HepG2 (cell line): Measurements from ENCODE around the gene RASGRF1. TPM values are rescaled to one million over a fixed set of nuclear protein-coding genes. Genes with fewer than 3 reads are reported as not detected.

ENCODE experiments used
- CENPT ChIP-seq: sonication (generic); formaldehyde crosslinking; IDR thresholded peaks from 2 replicates; pipeline ENCODE4 v1.8.0; 2022; ENCODE audit warnings: low read depth, mild to moderate bottlenecking, moderate library complexity, missing genetic modification reagents
- EEA1 ChIP-seq: sonication (generic); formaldehyde crosslinking; IDR thresholded peaks from 2 replicates; pipeline ENCODE4 v1.5.1; 2020; ENCODE audit warnings: mild to moderate bottlenecking, missing genetic modification reagents, borderline replicate concordance
- ERF ChIP-seq: IDR thresholded peaks from 2 replicates; pipeline ENCODE4 v1.6.1; 2018; ENCODE audit warnings: missing biosample characterization, missing genetic modification reagents
- HHEX ChIP-seq: IDR thresholded peaks from 2 replicates; pipeline ENCODE4 v1.6.1; 2016; ENCODE audit warnings: control low read depth
- MXI1 ChIP-seq: IDR thresholded peaks from 3 replicates; pipeline ENCODE4 v1.6.1; 2012; ENCODE audit warnings: low read depth, low read length, inconsistent platforms, borderline replicate concordance
- MYC ChIP-seq: sonication (generic); formaldehyde crosslinking; IDR thresholded peaks from 2 replicates; pipeline ENCODE4 v1.9.0; 2021; ENCODE audit warnings: missing genetic modification reagents, borderline replicate concordance
- NFYB ChIP-seq: sonication (generic); formaldehyde crosslinking; IDR thresholded peaks from 2 replicates; pipeline ENCODE4 v1.4.0; 2020; ENCODE audit warnings: missing genetic modification reagents
- NPAS2 ChIP-seq: sonication (generic); formaldehyde crosslinking; IDR thresholded peaks from 2 replicates; pipeline ENCODE4 v1.8.0; 2022; ENCODE audit warnings: mild to moderate bottlenecking, missing genetic modification reagents, borderline replicate concordance
- PAX8 ChIP-seq: sonication (generic); formaldehyde crosslinking; IDR thresholded peaks from 2 replicates; pipeline ENCODE4 v1.8.0; 2022; ENCODE audit warnings: mild to moderate bottlenecking, missing genetic modification reagents, borderline replicate concordance
- PITX1 ChIP-seq: sonication (generic); formaldehyde crosslinking; IDR thresholded peaks from 2 replicates; pipeline ENCODE4 v1.5.1; 2020; ENCODE audit warnings: mild to moderate bottlenecking, missing genetic modification reagents
- PLRG1 ChIP-seq: fragments of 450-650 bp; conservative IDR thresholded peaks from 2 replicates; pipeline ENCODE4 v1.6.1; 2016
- POGZ ChIP-seq: sonication (generic); formaldehyde crosslinking; IDR thresholded peaks from 2 replicates; pipeline ENCODE4 v1.4.0; 2020; ENCODE audit warnings: mild to moderate bottlenecking, missing genetic modification reagents
- SPEN ChIP-seq: sonication (generic); formaldehyde crosslinking; IDR thresholded peaks from 2 replicates; pipeline ENCODE4 v1.5.1; 2020; ENCODE audit warnings: low read depth, mild to moderate bottlenecking, missing genetic modification reagents
- USF2 ChIP-seq, 2 experiments: sonication (generic) in 1 of 2; formaldehyde crosslinking in 1 of 2; IDR thresholded peaks; 2 replicates each; pipeline versions ENCODE4 v1.5.1 to v1.6.1; 2011 to 2020; ENCODE audit warnings: borderline replicate concordance in 1 of 2, low read depth in 1 of 2, low read length in 1 of 2, mild to moderate bottlenecking in 1 of 2, missing genetic modification reagents in 1 of 2, moderate library complexity in 1 of 2
- ZMYM4 ChIP-seq: sonication (generic); formaldehyde crosslinking; IDR thresholded peaks from 2 replicates; pipeline ENCODE4 v1.8.1; 2023; ENCODE audit warnings: mild to moderate bottlenecking, missing genetic modification reagents
- ZNF12 ChIP-seq: sonication (generic); formaldehyde crosslinking; IDR thresholded peaks from 2 replicates; pipeline ENCODE4 v1.5.0; 2020; ENCODE audit warnings: missing genetic modification reagents
- ZNF180 ChIP-seq: sonication (generic); formaldehyde crosslinking; IDR thresholded peaks from 2 replicates; pipeline ENCODE4 v1.4.0; 2020; ENCODE audit warnings: low read depth, missing genetic modification reagents, borderline replicate concordance
- ZNF33A ChIP-seq: sonication (generic); formaldehyde crosslinking; IDR thresholded peaks from 2 replicates; pipeline ENCODE4 v1.5.1; 2020; ENCODE audit warnings: missing genetic modification reagents, mild to moderate bottlenecking, moderate library complexity, borderline replicate concordance
- ZNF451 ChIP-seq: sonication (generic); formaldehyde crosslinking; IDR thresholded peaks from 2 replicates; pipeline ENCODE4 v1.5.0; 2020; ENCODE audit warnings: mild to moderate bottlenecking, missing genetic modification reagents
- ZNF607 ChIP-seq: sonication (generic); formaldehyde crosslinking; IDR thresholded peaks from 2 replicates; pipeline ENCODE4 v1.5.1; 2020; ENCODE audit warnings: missing genetic modification reagents, mild to moderate bottlenecking, borderline replicate concordance
- ZNF674 ChIP-seq: sonication (generic); formaldehyde crosslinking; IDR thresholded peaks from 2 replicates; pipeline ENCODE4 v1.5.0; 2020; ENCODE audit warnings: low read depth, mild to moderate bottlenecking, missing genetic modification reagents
- ZNF691 ChIP-seq: sonication (generic); formaldehyde crosslinking; IDR thresholded peaks from 2 replicates; pipeline ENCODE4 v1.4.0; 2020; ENCODE audit warnings: missing genetic modification reagents, low read depth, mild to moderate bottlenecking, borderline replicate concordance
- ZNF772 ChIP-seq: sonication (generic); formaldehyde crosslinking; IDR thresholded peaks from 2 replicates; pipeline ENCODE4 v1.5.0; 2020; ENCODE audit warnings: mild to moderate bottlenecking, missing genetic modification reagents
- polyA plus RNA-seq, 8 experiments: library from polyadenylated mRNA; depleted of rRNA in 3 of 8; stranded (reverse) in 7 of 8; unstranded in 1 of 8; fragments of >200 nt; fragmentation: Illumina TruSeq in 4 of 8; extraction: Trizol in 4 of 8; gene quantifications; 2 replicates each; pipeline versions ENCODE4 v1.2.1 to v1.2.3, GENCODE V29; 2011 to 2016; ENCODE audit warnings: low read depth in 4 of 8, missing spikeins in 1 of 8, mixed read lengths in 1 of 8; ENCODE audit not compliant: insufficient read depth in 1 of 8
- total RNA-seq, 5 experiments: library from RNA; depleted of rRNA; stranded (reverse); fragments of >200 nt; fragmentation: Illumina TruSeq; extraction: Trizol; gene quantifications; 2 replicates each; pipeline ENCODE4 v1.2.3, GENCODE V29; 2016; ENCODE audit warnings: low read depth in 1 of 5
- TF ChIP-seq, protein P1 (sequence below): sonication (generic); formaldehyde crosslinking; IDR thresholded peaks from 2 replicates; pipeline ENCODE4 v1.4.0; 2020; ENCODE audit warnings: low read depth, missing genetic modification reagents

RASGRF1 gene
- total and polyA plus RNA-seq, 2 of the 13 experiments (the other 11 are each of a cell fraction or from before 2014, with no cell fraction given), result 0.55 to 3.0 TPM

GRCh38 chr15:78993931-78994530 is 96.5 kb downstream of the RASGRF1 start (continued):
- TF ChIP-seq ERF (CRISPR knock-in tag) (peak; percentile 96), POGZ (CRISPR knock-in tag) (peak; percentile 67), PLRG1 (no peak), NPAS2 (CRISPR knock-in tag) (no peak), ZNF674 (CRISPR knock-in tag) (no peak; the same call in 1 of the 2 replicates), ZNF772 (peak; percentile 91; the same call in 1 of the 2 replicates), ZNF180 (CRISPR knock-in tag) (0 out of 2 replicates have a peak, but pooled peaks have one; percentile 60), SPEN (CRISPR knock-in tag) (peak; percentile 67), ZMYM4 (CRISPR knock-in tag) (peak; percentile 85), ZNF691 (CRISPR knock-in tag) (peak; percentile 59; the same call in 1 of the 2 replicates), ZNF607 (peak; percentile 94; the same call in 1 of the 2 replicates), PAX8 (CRISPR knock-in tag) (no peak), MYC (CRISPR knock-in tag) (peak; percentile 99), CENPT (CRISPR knock-in tag) (no peak), NFYB (CRISPR knock-in tag) (no peak), MXI1 (no peak), ZNF12 (CRISPR knock-in tag) (0 out of 2 replicates have a peak, but pooled peaks have one; percentile 73), EEA1 (no peak), USF2 (IDR thresholded peaks at IDR 0.05; ENCODE audit: low read depth, low read length) (peak; percentile 38), USF2 (CRISPR knock-in tag; IDR thresholded peaks at IDR 0.05; ENCODE audit: borderline replicate concordance) (peak; percentile 82), HHEX (CRISPR knock-in tag) (peak; percentile 91), ZNF33A (CRISPR knock-in tag) (peak; percentile 91; the same call in 1 of the 2 replicates), ZNF451 (peak; percentile 80), PITX1 (peak; percentile 95)
- TF ChIP-seq, protein P1, sequence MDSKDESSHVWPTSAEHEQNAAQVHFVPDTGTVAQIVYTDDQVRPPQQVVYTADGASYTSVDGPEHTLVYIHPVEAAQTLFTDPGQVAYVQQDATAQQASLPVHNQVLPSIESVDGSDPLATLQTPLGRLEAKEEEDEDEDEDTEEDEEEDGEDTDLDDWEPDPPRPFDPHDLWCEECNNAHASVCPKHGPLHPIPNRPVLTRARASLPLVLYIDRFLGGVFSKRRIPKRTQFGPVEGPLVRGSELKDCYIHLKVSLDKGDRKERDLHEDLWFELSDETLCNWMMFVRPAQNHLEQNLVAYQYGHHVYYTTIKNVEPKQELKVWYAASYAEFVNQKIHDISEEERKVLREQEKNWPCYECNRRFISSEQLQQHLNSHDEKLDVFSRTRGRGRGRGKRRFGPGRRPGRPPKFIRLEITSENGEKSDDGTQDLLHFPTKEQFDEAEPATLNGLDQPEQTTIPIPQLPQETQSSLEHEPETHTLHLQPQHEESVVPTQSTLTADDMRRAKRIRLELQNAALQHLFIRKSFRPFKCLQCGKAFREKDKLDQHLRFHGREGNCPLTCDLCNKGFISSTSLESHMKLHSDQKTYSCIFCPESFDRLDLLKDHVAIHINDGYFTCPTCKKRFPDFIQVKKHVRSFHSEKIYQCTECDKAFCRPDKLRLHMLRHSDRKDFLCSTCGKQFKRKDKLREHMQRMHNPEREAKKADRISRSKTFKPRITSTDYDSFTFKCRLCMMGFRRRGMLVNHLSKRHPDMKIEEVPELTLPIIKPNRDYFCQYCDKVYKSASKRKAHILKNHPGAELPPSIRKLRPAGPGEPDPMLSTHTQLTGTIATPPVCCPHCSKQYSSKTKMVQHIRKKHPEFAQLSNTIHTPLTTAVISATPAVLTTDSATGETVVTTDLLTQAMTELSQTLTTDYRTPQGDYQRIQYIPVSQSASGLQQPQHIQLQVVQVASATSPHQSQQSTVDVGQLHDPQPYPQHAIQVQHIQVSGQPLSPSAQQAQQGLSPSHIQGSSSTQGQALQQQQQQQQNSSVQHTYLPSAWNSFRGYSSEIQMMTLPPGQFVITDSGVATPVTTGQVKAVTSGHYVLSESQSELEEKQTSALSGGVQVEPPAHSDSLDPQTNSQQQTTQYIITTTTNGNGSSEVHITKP, result peak; percentile 75; the same call in 1 of the 2 replicates
